DMS53 treated with DMSO at 0.1 percent for 48 hours (cell line): ENCODE results near the gene LRRC15.

Experiments
- DNase-seq: peaks from one replicate; lab custom pipeline; 2025; ENCODE audit not compliant: unreplicated experiment; lab: John Stamatoyannopoulos, UW

Gene LRRC15

GRCh38 chr3:194386066-194386465, 16.5 kb upstream of the LRRC15 start:
- no peak for DNase-seq

DNA sequence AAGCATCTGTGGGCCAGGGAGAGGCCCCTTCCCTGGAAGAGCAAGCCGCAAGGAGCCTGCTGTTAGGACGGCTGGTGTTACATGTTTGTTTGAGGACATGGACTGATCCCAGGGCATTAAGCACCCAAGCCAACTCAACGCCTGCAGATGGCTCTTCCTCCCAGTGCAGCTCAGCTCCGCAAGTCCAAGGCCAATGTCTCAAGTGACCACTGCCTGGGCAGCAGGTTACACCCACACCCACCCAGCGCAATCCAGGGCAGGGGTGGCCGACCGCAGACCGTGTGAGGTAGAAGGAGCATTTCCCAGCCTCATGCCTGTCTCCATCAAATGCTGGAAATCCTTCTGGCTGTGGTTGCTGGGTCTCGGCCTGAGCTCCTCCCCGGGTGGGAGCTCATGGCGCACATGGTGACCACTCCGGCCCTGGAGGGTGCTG, 15.0 kb upstream of the LRRC15 start:
- DNase-seq = no peak

DNA sequence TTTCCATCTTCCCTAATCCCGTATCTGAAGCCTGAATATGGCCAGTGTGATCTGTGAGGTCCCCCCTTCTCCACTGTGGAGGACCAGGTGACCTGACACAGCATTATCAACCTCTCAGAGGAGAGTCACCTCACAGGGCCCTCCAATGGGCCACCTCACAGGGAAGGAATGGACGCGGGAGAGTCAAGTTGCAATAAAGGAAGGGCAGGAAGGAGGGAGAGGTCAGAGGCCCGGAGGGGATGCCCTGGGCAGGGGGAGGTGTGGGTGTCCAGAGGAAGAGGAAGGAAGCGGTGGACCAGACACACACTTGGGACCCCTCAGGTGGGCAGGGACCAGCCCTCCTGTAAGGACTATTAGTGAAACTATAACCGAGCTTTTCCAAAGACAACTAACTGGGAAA, 14.6 kb upstream of the LRRC15 start:
- no peak for DNase-seq

DNA sequence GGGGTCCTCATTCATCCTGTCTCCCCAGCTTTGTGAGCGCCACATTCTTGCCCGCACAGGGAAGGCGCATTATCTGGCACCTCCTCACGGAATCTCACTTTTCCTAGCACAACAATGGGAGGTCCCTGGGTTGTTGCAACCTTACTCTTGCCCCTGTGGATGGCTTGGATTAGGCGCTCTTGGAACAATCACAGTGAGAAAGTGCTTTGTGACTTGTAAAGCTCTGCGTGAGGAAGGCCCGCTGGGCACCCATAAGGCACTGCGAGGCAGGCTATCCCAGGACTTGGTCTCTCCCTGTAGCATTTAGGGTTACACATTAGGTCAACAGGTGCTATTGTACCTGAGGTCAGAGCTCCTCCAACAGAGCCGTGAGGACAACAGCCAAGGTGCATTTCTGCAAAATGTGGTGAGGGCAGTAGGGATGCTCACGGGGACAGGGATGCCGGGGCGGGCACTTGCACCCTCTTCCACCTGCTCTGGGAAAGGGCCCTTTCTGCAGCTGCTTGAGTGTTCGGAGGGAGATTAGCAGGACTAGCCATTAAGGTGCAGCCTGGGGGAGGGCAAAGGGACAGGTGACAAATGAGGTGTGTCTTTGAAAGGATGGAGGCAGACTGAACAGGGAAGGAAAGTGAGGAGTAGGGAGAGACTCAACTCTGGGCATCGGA, 13.9 kb upstream of the LRRC15 start:
- no peak for DNase-seq

DNA sequence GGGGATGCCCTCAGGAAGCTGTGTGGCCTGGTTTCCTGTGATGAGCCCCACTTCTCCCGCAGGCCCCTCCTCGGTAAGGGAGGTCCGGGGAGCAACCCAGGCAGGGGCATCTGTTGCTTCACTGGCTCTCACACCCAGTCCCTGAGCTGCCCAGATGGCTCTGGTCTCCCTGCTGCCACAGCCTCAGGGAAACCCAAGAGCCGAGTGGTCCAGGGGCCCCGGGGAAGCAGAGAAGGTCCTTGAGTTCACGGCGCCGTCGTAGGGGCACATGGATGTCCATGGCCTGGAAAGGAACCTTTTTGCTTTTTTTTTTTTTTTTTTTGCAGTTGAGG, 13.3 kb upstream of the LRRC15 start:
- no peak for DNase-seq

DNA sequence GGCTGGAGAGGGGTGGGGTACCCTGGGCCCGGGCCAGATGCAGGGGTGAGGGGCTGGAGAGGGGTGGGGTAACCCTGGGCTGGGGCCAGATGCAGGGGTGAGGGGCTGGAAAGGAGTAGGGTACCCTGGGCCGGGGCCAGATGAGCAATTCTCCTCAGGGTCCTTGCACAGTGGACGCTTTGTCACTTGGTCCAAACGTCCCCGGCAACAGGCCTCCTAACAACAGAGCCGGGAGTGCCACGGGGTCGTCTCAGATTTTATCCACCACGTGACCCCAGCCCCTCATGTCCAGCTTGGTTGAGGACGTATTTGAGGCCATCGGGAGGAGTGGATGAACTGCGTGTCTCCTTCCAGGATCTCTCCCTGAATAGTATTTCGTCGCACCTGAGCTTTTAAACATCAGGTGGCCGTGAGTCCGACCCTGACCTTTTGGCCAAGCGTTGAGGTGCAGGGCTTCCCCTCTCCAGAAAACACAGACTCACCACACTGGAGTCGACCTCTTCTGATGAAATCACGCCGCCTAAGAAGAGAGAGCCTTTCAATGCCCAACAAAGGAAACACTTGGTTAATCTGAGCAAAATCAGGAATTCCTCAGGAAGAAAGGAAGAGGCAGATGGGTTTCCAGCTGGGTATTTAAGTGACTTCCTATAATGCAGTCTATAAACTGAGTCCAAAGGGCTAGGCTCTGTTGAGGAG, 12.8 kb upstream of the LRRC15 start:
- DNase-seq = no peak

- DNase-seq = peak; percentile 42
Measured at GRCh38 chr3:194381460-194381875, 11.9 kb upstream of the LRRC15 start.

GRCh38 chr3:194380326-194380725, 10.8 kb upstream of the LRRC15 start:
- no peak for DNase-seq

DNA sequence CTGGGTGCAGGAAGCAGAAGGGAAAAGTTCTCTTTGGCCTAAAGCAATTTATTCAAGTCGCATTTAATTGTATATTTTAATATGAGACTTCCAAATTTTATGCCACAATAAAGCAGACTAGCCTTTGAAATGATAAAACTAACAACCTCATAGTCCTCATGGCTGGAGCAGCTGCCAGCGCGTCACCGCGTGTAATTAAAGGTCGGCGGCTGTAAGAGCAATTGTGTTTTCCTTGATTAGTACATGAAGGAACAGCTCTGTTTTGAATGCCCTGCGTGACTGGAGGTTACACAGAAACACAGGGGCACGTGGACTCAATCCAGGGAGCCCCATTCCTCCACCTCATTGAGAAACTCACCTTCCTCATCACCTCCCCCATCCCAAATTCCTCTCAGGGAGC, 10.1 kb upstream of the LRRC15 start:
- no peak for DNase-seq

DNA sequence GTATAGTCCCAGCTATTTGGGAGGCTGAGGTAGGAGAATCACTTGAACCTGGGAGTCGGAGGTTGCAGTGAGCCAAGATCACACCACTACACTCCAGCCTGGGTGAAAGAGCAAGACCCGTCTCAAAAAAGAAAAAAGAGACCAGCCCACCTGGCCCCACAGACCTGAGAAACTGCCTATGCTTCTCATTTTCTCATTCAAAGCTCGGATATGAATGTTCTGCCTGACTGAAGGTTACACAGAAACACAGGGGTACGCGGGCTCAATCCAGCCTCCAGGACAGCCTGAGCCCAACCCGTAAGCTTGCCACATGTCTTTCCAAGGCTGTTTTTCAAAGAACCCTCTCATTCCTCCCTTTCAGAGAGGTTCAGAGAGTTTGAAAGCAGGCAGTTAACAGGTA, 9.7 kb upstream of the LRRC15 start:
- no peak for DNase-seq

DNA sequence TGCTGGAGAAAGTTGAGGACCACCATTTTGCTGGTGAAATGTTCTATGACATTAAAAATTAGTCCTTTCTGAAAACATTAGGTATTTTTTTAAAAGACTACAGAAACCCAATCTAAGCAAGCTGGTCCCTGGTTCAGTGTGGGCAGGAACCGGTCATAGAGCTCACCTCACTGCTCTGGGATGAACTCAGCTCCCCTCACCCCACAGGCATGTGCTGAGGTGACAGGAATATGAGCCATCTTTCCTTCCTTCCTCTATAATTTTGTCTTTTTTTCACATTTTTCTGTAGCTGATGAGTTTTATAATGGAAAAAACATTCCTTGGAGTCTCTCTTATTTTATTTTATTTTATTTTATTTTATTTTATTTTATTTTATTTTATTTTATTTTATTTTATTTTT, 8.2 kb upstream of the LRRC15 start:
- no peak for DNase-seq

DNA sequence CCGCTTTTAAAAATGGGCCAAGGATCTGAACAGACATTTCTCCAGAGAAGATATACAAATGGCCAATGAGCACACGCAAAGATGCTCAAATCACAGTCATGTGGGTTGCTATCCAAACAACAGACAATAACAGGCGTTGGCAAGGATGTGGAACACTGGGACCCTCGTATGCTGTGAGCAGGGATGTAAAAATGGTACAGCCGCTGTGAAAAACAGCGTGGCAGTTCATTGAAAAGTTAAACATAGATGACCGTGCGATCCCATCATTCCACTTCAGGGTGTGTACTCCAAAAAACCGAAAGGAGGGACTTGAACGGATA, 6.7 kb upstream of the LRRC15 start:
- no peak for DNase-seq

DNA sequence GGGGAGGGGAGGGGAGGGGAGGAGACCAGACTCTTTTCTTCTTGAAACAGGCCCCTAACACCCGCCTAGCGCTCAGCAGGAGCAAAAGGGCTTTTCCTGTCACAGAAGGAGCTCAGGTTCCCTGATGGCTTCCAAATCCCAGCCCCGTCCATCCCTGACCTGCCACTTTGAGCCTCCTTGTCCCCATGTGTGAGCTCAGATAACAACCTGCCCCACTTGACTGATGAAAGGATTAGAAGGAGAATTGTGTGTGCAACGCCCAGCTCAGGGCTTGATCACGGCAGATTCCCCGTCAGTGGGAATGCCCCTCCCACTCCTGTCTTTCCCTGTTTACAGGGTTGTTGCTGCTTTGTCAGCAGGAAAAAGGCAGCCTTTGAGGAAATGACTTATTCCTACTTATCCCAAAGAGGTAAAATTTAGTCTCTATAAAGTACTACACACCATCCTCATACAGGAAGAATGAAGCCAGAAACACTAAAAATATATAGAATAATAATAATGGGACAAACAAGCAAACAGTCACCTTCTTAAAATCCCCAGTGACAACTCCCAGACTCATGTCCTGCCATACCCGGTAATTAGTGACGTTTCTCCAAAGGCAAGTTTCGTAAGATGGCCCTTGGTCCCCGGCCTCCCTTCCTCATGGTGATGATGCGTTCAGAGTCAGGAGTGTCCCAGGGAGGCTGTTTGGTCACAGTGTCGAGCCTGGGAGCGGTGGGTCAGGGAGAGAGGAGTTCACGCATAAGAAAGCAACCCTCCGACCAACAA, 6.1 kb upstream of the LRRC15 start:
- peak; percentile 20 for DNase-seq

GRCh38 chr3:194374935-194375334, 5.4 kb upstream of the LRRC15 start:
- DNase-seq = no peak

DNA sequence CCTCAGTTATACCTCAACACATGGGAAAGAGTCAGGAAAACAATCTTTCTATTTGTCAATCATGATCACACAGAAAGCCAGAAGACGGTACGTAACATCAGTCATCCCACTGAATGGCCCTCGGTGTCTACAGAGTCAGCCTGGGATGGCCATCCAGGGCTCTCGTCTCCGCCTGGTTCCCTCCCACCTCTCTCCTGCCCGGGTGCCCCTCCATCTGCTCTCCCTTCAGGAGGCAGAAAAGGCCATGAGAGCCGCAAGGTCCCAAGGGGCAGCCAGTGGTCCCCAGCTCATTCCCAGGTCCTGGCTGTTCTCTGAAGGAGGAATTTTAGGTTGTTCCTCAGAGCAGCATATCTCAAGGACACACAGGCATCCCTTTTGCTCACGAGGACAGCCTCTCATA, 4.4 kb upstream of the LRRC15 start:
- no peak for DNase-seq

GRCh38 chr3:194373028-194373427, 3.5 kb upstream of the LRRC15 start:
- no peak for DNase-seq

DNA sequence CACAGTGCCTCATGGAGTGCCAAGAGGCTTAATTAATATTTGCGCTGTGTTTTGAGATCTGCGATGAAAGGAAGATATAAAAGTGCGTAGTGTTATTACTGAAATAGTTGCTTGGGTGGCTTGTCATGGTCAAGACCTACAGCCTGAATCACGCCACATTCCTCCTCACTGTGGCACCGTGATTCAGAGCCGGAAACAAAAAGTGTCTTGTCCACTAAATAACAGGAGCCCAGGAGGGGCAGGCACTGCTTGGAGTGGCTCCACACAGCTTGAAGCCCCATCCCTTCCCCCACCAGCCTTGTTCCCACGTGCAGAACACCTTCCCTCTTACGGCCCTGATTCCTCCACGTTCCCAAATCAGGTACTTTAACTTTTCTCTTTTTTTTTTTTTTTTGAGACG, 1.2 kb upstream of the LRRC15 start:
- no peak for DNase-seq

DNA sequence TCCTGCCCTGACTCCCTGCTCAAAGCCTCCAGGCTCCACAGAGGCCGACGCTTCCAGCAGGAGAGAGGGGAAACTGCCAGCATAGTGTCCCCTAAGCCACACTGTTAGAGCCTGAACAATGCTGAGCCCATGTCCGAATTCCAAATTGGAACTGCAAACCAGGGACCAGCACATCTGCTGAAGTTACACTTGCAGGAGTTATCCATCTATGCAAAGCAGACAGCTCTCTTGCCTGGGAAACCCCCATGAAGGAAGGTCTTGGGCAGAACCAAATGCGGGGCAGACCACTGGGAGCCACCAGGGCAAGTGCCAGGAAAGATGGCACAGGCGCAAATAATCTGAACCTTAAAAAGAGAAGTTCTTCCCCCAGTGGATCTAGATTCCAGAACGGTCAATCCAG, 625 bp downstream of the LRRC15 start:
- DNase-seq = no peak

DNA sequence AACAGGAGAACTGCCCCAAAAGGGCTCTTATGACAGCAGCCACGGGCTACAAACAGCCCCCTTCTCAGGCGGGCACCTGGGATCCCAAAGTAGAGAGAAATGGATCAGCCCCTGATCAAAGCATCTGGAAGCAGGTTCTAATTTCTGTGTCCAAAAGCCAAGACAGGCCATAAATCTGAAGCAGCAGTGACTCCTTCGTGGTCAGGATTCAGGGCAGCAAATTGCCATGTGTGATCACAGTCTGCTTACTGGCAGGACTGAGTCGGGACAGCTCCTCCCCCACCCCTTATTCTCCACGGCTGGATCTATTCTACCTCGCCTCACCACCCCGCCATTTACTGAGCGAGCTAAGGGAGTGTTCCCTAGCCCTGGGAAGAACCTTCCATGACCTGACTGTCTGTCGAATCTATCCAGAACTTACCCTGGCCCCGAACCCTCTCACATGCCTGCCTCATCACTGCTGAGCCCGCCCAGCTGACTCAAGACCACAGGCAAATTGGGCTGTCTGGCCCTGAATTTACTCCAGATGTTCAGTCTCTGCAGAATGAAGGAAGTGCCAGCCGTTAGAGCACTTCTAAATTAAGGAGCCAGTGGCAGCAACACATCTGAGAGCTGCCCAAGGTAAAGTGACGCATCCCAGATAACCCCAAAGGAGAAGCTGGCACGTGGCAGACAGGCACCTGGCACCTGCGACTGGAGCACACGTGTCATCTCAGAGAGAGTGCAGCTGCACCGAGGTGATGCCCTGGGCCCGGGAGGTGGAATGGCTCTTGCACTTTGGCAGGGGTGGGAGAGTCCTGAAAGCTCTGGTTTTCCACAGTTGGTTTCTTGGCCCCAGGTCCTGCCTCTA, 1.3 kb downstream of the LRRC15 start:
- no peak for DNase-seq

DNA sequence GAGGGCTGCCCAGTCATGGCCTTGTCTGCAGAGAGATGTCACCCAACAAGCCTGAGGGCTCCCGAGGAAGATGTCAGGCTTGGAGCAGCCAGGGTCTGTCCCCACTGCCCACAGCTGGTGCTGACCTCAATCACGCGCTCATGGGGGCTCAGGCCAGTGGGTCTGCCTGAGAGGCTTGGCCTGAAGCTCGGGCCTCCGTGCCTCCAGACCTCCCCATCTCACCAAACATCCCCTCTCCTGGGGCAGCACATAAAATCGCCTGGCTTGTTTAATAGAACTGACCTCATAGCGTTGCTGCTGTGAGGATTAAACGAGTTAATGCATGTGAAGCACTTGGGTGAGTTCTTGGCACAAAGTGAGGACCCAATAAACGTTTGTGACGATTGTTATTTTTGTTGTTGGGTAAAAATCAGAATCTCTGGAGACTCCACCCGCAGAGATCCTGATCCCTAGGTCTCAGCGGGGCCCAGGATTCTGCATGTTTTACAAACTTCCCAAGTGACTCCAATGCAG, 3.5 kb downstream of the LRRC15 start:
- no peak for DNase-seq

DNA sequence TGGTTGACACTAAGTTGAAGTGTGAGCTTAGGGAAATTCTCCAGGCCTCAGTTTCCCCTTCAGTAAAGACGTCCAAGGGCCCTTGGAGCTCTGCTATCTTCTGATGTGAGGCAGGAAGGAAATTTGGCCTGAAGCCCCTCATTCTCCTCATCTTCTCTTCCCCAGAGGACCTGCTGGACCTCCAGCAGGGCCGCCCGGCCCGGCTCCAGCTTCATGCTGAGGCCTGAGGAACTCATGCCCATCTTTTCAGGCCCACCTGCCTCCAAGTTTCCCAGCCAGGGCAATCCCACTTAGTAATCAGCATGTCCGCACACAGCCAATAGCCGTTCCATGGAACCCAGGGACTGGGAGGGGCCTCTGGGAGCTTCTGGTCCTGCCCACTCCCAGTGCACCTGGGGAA, 4.0 kb downstream of the LRRC15 start:
- DNase-seq = no peak
